Activated naive CD8-positive, alpha-beta T cell treated with anti-CD3 and anti-CD28 coated beads, Interleukin-2, amount 10 ng/mL, durations not matched to agents 7 days and 5 days (primary cell): ENCODE results near the gene MYBPH. TPM values are rescaled to one million over a fixed set of nuclear protein-coding genes. Genes with fewer than 3 reads are reported as not detected.

Experiments used
- ATAC-seq: fragments of 150-1000 bp; cut with Tn5 transposase; one replicate; pipeline ENCODE4 v1.10.0; 2021; ENCODE audit warnings: low read depth, moderate library complexity
- POLR2A ChIA-PET: fragments of 350-600 bp; sonication (Branson Sonifier 250); formaldehyde crosslinking; loops from one replicate; lab custom pipeline; 2021; ENCODE audit warnings: antibody characterized with exemption; lab: Charles Lee
- DNase-seq: peaks from one replicate; pipeline ENCODE4 v3.0.0; 2021
- H3K27ac Mint-ChIP-seq: one replicate; pipeline ENCODE4 v1.8.0; 2022; ENCODE audit warnings: mild to moderate bottlenecking, mixed read lengths
- H3K27me3 Mint-ChIP-seq: one replicate; pipeline ENCODE4 v1.8.0; 2022; ENCODE audit warnings: mild to moderate bottlenecking, moderate library complexity, mixed read lengths
- H3K36me3 Mint-ChIP-seq: one replicate; pipeline ENCODE4 v1.8.0; 2021; ENCODE audit warnings: mild to moderate bottlenecking, mixed read lengths
- H3K4me1 Mint-ChIP-seq: one replicate; pipeline ENCODE4 v1.8.0; 2021; ENCODE audit warnings: mixed read lengths
- H3K4me3 Mint-ChIP-seq: one replicate; pipeline ENCODE4 v1.8.0; 2022; ENCODE audit warnings: mild to moderate bottlenecking, moderate library complexity, mixed read lengths
- H3K9me3 Mint-ChIP-seq: one replicate; pipeline ENCODE4 v1.8.0; 2021; ENCODE audit warnings: mixed read lengths
- total RNA-seq, 2 experiments: library from RNA; stranded (reverse); gene quantifications; one replicate each; pipeline ENCODE4 v1.2.3, GENCODE V29; 2021

MYBPH gene
- total RNA-seq, 2 experiments from 2014 or later, result not detected

- peaks cover 4% of the 10 kb centered on the region for H3K27me3 Mint-ChIP-seq
- DNase-seq (no peak), ATAC-seq (no peak)
- peaks cover 1% of the 10 kb centered on the region for H3K4me1 Mint-ChIP-seq
- H3K9me3 Mint-ChIP-seq, result no peaks in the 10 kb centered on the region
- H3K36me3 Mint-ChIP-seq, result no peaks in the 10 kb centered on the region
- H3K4me3 Mint-ChIP-seq, result no peak overlapping the region
- no peak overlapping the region for H3K27ac Mint-ChIP-seq
- POLR2A ChIA-PET, result no interaction called here
Observed at GRCh38 chr1:203151362-203152157, 24.1 kb downstream of the MYBPH start.

DNA sequence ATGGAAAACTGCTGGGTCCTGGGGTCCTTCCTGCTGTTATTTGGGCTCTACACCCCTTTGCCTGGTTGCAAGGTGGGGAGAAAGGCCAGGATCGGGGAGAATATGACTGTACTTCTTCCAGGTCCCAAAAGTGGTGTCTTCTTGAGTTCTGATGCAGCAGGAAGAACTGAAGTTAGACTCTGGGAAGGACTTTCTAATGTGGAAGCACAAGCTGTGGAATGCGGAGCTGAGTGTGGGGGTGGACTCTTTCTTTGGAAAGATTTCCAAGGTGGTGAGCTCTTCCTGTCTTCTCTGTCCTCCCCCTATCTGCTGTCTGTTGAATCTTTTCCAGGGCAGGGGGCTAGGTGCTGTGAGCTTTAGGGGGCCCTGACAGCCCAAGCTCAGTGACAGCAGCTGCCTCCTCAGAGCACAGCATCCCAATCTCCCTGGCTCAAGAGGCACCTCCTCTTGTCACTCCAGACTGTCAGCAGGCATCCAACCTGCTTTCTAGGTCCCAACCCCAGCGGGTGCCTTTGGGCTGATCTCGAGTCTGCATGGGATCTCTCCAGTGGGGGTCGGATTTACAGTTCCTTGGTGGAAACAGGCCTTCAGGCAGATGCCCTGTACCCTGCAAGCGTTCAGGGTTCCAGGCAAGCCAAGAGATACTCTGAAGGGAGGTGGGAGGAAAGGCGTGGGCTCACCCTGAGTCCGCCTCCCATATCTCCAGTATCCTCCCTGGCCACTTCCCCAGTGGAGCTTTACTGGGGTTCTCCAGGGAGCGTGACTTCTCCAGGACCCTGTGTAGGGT, 24.9 kb downstream of the MYBPH start:
- H3K4me3 Mint-ChIP-seq, result no peak overlapping the region
- no peak for ATAC-seq
- peaks cover 1% of the 10 kb centered on the region for H3K4me1 Mint-ChIP-seq
- H3K36me3 Mint-ChIP-seq, result no peaks in the 10 kb centered on the region
- no peaks in the 10 kb centered on the region for H3K9me3 Mint-ChIP-seq
- no peak overlapping the region for H3K27ac Mint-ChIP-seq
- POLR2A ChIA-PET, result no interaction called here
- DNase-seq, result no peak
- peaks cover 3% of the 10 kb centered on the region for H3K27me3 Mint-ChIP-seq

GRCh38 chr1:203149188-203149840, 26.3 kb downstream of the MYBPH start:
- Mint-ChIP-seq H3K4me3 (no peak overlapping the region), H3K9me3 (no peaks in the 10 kb centered on the region), H3K4me1 (peaks cover 1% of the 10 kb centered on the region), H3K36me3 (no peaks in the 10 kb centered on the region), H3K27me3 (peaks cover 3% of the 10 kb centered on the region), H3K27ac (no peak overlapping the region)
- DNase-seq (no peak), ATAC-seq (no peak)
- POLR2A ChIA-PET, result no interaction called here

DNA sequence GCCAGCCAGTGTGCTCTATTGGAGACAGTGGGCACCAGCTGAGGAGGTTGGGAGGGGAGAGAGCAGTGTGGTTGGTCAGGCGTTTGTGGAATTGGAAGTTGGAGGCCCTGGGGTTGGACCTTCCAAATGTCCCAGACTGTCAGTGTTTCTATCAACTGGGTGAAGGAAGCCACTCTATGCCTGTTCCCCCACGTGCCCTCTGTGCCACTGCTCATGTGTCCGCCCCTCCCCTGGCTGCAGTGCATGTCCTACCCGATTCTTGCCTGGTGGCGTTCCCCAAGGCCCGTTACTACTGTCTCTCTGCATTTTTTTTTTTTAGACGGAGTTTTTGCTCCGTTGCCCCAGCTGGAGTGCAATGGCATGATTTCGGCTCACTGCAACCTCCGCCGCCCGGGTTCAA, 27.0 kb downstream of the MYBPH start:
- no peaks in the 10 kb centered on the region for H3K9me3 Mint-ChIP-seq
- no peak for ATAC-seq
- H3K27me3 Mint-ChIP-seq, result peaks cover 3% of the 10 kb centered on the region
- DNase-seq, result no peak
- H3K27ac Mint-ChIP-seq, result no peak overlapping the region
- no peak overlapping the region for H3K4me3 Mint-ChIP-seq
- POLR2A ChIA-PET, result no interaction called here
- H3K4me1 Mint-ChIP-seq, result no peaks in the 10 kb centered on the region
- no peaks in the 10 kb centered on the region for H3K36me3 Mint-ChIP-seq

- H3K9me3 Mint-ChIP-seq, result no peaks in the 10 kb centered on the region
- POLR2A ChIA-PET, result no interaction called here
- ATAC-seq (no peak), DNase-seq (no peak)
- H3K36me3 Mint-ChIP-seq, result no peaks in the 10 kb centered on the region
- H3K4me1 Mint-ChIP-seq, result no peaks in the 10 kb centered on the region
- no peak overlapping the region for H3K4me3 Mint-ChIP-seq
- no peak overlapping the region for H3K27ac Mint-ChIP-seq
- peaks cover 3% of the 10 kb centered on the region for H3K27me3 Mint-ChIP-seq
Observed at GRCh38 chr1:203148127-203148526, 27.5 kb downstream of the MYBPH start.

- POLR2A ChIA-PET, result no interaction called here
- H3K4me3 Mint-ChIP-seq, result no peak overlapping the region
- no peak for ATAC-seq
- no peaks in the 10 kb centered on the region for H3K4me1 Mint-ChIP-seq
- no peak overlapping the region for H3K27ac Mint-ChIP-seq
- no peaks in the 10 kb centered on the region for H3K9me3 Mint-ChIP-seq
- H3K36me3 Mint-ChIP-seq, result no peaks in the 10 kb centered on the region
- no peak for DNase-seq
- peaks cover 3% of the 10 kb centered on the region for H3K27me3 Mint-ChIP-seq
Observed at GRCh38 chr1:203147376-203147775, 28.2 kb downstream of the MYBPH start.

- Mint-ChIP-seq H3K27ac (no peak overlapping the region), H3K36me3 (no peaks in the 10 kb centered on the region), H3K9me3 (no peaks in the 10 kb centered on the region), H3K4me1 (no peaks in the 10 kb centered on the region), H3K4me3 (no peak overlapping the region), H3K27me3 (peaks cover 3% of the 10 kb centered on the region)
- ATAC-seq, result no peak
- POLR2A ChIA-PET, result interaction anchor here (0.7 kb wide), 1 partner anchor 124 kb away, joined by 4 read pairs; no protein-coding TSS in a partner anchor
- no peak for DNase-seq
Observed at GRCh38 chr1:203146537-203146936, 29.1 kb downstream of the MYBPH start.

DNA sequence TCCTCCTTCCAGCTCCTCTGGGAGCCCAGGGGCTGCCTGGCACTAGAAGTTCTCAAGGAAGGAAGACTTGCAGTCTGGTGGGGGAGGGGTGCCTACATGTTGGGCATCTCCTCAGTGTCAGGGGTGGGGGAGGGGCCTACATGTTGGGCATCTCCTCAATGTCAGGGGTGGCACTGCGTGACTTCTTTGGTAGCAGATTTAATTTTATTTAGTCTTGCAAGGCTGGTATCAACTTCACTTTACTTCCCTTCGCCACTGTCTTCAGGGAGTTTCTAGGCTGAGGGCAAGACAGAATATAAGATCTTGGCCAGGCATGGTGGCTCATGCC, 29.6 kb downstream of the MYBPH start:
- DNase-seq (no peak), ATAC-seq (no peak)
- Mint-ChIP-seq H3K9me3 (no peaks in the 10 kb centered on the region), H3K27ac (no peak overlapping the region), H3K27me3 (peaks cover 3% of the 10 kb centered on the region), H3K4me3 (no peak overlapping the region), H3K4me1 (no peaks in the 10 kb centered on the region), H3K36me3 (no peaks in the 10 kb centered on the region)
- POLR2A ChIA-PET, result no interaction called here

GRCh38 chr1:203145321-203146041, 30.1 kb downstream of the MYBPH start:
- Mint-ChIP-seq H3K9me3 (no peaks in the 10 kb centered on the region), H3K4me3 (no peak overlapping the region), H3K36me3 (no peaks in the 10 kb centered on the region), H3K4me1 (no peaks in the 10 kb centered on the region), H3K27ac (no peak overlapping the region), H3K27me3 (peaks cover 3% of the 10 kb centered on the region)
- POLR2A ChIA-PET, result no interaction called here
- DNase-seq (no peak), ATAC-seq (no peak)

DNA sequence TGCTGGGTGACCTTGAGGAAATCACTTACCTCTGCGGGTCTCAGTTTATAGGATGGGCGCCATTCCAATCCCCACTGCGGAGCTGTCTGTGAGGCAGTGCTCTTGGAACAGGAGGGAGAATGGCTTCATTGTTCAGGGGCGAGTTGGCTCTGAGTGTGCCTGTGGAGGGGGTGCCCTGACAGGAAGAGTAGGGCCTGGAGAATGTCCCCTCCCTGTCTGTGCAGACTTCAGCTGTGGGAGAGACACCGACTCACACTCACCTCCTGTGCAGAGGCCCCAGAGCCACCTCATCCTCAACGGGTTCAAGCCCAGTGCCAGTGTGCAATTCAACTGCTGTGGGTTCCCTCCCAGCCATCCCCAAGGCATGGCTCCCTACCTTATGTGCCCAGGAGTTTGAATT, 31.0 kb downstream of the MYBPH start:
- H3K27me3 Mint-ChIP-seq, result no peaks in the 10 kb centered on the region
- H3K4me1 Mint-ChIP-seq, result no peaks in the 10 kb centered on the region
- ATAC-seq (no peak), DNase-seq (no peak)
- POLR2A ChIA-PET, result no interaction called here
- H3K36me3 Mint-ChIP-seq, result no peaks in the 10 kb centered on the region
- H3K27ac Mint-ChIP-seq, result no peak overlapping the region
- no peaks in the 10 kb centered on the region for H3K9me3 Mint-ChIP-seq
- H3K4me3 Mint-ChIP-seq, result no peak overlapping the region

GRCh38 chr1:203143641-203144040, 32.0 kb downstream of the MYBPH start:
- Mint-ChIP-seq H3K27me3 (no peaks in the 10 kb centered on the region), H3K4me1 (no peaks in the 10 kb centered on the region), H3K36me3 (no peaks in the 10 kb centered on the region), H3K27ac (no peak overlapping the region), H3K9me3 (no peaks in the 10 kb centered on the region), H3K4me3 (no peak overlapping the region)
- POLR2A ChIA-PET, result no interaction called here
- DNase-seq, result no peak
- ATAC-seq, result no peak

DNA sequence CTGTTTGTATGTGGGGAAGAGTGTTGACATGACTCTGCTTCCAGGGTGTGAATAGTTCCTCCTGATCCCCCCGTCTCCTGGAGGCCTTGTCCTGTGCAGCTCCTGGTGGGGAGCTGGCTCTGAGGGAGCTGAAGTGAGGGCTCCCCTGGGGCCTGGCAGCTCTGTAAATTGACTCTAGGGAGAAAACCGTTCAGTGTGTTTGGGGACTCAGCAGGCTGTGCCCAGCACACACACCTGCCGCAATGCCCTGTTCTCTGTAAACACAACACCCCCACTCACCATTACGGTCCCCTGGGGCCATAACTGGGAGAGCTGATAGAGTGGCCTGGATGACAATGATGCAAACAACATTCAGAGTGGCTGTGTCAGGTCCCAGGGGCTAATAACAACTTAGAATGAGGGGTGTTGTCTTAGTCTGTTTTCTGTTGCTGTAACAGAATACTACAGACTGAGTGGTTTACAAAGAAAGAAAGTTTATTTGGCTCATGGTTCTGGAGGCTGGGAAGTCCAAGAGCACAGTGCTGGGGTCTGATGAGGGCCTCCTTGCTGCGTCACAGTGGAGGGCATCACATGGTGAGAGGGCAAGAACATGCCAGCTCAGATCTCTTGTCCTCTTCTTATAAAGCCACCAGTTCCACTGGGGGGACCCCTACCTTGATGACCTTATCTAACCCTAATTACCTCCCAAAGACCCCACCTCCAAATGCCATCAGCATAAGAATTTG, 32.8 kb downstream of the MYBPH start:
- Mint-ChIP-seq H3K27ac (no peak overlapping the region), H3K4me1 (no peaks in the 10 kb centered on the region), H3K9me3 (no peaks in the 10 kb centered on the region), H3K4me3 (no peak overlapping the region), H3K36me3 (no peaks in the 10 kb centered on the region), H3K27me3 (no peaks in the 10 kb centered on the region)
- DNase-seq (no peak), ATAC-seq (no peak)
- POLR2A ChIA-PET, result no interaction called here

GRCh38 chr1:203142124-203142523, 33.5 kb downstream of the MYBPH start:
- ATAC-seq, result no peak
- no peaks in the 10 kb centered on the region for H3K27me3 Mint-ChIP-seq
- no peaks in the 10 kb centered on the region for H3K36me3 Mint-ChIP-seq
- POLR2A ChIA-PET, result no interaction called here
- no peaks in the 10 kb centered on the region for H3K9me3 Mint-ChIP-seq
- no peak overlapping the region for H3K27ac Mint-ChIP-seq
- no peaks in the 10 kb centered on the region for H3K4me1 Mint-ChIP-seq
- H3K4me3 Mint-ChIP-seq, result no peak overlapping the region
- no peak for DNase-seq
